NCI-H2227 (cell line): ENCODE results near the gene MLLT10.
"Not testable (repeated sequence)": the region's sequence is repeated elsewhere in the genome, so short reads cannot be mapped to it uniquely, and the experiment has no call there.

Experiments
- DNase-seq: peaks from one replicate; lab custom pipeline; 2025; ENCODE audit not compliant: unreplicated experiment; lab: John Stamatoyannopoulos, UW

MLLT10 gene

DNA sequence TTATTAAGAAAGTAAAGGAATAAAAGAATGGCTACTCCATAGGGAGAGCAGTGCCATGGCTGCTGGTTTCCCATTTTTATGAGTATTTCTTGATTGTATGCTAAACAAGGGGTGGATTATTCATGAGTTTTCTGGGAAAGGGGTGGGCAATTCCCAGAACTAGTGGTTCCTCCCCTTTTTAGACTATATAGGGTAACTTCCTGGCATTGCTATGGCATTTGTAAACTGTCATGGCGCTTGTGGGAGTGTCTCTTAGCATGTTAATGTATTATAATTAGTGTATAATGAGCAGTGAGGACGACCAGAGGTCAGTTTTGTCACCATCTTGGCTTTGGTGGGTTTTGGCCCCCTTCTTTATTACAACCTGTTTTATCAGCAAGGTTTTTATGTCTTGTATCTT, 40.5 kb downstream of the MLLT10 start:
- not testable (repeated sequence) for DNase-seq

DNA sequence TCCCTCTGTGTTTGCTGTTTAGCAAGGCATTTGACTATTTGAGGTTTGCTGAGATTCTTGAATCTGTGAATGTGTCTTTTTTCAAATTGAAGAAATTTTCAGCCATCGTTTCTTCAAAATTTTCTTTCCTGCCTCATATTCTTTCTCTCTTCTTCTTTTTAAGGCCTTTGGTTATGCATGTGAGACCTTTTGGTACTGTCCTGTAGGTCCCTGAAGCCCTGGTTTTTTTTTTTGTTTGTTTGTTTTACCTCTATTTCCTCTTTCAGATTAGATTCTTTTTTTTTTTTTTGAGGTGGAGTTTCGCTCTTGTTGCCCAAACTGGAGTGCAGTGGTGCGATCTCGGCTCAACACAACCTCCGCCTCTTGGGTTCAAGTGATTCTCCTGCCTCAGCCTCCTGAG, 45.3 kb downstream of the MLLT10 start:
- no peak for DNase-seq

DNA sequence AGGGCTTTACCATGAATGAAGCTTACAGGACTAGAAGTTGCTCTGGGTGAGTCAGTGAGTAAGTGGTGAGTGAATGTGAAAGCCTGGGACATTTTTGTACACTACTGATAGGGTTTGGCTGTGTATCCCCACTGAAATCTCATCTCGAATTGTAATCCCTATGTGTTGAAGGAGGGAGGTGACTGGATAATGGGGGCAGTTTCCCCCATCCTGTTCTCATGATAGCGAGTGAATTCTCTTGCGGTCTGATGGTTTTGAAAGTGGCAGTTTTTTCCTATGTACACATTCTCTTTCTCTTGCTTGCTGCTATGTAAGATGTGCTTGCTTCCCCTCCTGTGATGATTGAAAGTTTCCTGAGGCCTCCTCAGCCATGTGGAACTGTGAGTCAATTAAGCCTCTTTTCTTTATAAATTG, 47.4 kb downstream of the MLLT10 start:
- DNase-seq, result not testable (repeated sequence)

DNA sequence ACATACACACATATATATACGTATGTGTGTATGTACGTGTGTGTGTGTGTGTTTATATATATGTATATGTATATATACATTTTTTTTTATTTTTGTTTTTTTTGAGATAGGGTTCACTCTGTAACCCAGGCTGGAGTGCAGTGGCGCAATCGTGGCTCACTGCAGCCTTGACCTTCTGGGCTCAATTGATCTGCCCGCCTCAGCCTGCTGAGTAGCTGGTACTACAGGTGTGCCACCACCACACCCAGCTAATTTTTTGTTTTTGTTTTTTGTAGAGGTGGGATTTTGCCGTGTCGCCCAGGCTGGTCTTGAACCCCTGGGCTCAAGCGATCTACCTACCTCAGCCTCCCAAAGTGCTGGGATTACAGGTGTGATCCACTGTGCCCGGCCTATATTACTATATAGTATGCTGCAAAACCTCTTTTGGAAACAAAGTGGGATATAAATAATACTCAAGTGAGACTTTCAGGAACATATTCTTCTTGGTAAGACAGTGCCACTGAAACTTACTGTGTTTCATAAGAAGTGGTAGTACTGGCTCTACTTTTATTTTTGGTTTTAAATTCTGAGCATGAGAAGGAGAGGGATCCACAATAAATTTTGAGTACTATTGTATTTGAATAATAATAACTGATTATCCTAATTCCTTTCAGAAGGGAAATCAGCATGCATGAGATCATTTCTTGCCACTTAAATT, 51.0 kb downstream of the MLLT10 start:
- DNase-seq, result no peak

DNA sequence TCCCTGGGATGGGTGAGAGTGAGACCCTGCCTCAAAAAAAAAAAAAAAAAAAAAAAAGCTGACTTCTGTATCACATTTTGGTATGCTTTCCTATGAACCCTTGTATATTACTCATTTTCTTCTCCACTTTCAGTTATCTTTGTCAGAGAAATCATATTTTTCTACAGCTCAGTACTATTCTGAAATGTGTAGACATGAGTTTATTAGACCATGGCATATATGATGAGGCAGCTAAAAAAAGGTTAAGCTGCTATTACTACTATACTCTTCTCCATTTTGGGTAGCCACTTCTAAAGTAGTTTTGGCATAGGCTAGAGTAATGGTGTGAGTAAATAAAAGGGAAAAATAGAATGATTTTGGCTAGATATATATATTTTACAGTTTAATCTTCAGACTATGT, 53.4 kb downstream of the MLLT10 start:
- no peak for DNase-seq

DNA sequence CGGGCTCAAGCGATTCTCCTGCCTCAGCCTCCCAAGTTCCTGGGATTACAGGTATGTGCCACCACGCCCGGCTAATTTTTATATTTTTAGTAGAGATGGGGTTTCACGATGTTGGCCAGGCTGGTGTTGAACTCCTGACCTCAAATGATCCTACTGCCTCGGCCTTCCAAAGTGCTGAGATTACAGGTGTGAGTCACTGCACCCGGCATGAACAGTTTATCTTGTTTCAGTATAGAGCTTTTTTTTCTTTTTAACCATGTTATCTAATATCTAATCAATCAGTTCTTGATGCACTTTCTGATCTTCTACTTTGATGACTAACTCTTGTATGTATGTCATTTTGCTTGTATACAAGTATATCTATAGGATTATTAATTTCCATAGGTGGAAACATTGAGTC, 54.1 kb downstream of the MLLT10 start:
- DNase-seq, result not testable (repeated sequence)

DNA sequence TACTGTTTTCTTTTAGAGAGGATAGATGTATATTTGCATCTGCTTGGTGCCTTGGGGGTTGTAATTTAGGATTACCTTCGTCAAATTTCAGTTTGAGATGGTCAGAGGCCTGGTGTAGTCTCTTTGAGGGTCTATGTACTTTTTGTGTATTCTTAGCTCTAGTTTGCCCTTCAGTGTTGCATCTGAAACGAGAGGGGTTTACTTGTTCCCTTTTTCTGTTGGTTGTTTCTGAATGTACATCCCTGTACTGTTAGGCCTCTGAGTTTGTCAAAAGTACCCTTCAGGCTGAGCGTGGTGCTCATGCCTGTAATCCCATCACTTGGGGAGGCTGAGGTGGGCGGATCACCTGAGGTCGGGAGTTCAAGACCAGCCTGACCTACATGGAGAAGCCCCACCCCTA, 60.0 kb downstream of the MLLT10 start:
- DNase-seq, result no peak

DNA sequence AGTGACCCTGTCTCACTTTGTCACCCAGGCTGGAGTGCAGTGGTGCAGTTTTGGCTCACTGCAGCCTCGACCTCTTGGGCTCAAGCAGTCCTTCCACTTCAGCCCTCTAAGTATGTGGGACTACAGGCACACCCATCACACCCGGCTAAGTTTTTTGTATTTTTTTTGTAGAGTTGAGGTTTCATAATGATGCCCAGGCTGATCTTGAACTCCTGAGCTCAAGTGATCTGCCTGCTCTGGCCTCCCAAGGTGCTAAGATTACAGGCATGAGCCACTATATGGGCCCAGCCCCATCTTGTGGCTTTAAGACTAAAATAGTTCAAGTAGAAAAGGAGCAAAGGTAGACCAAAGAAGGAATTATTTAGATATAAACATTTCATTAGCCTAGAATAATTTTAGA, 65.5 kb downstream of the MLLT10 start:
- no peak for DNase-seq

DNA sequence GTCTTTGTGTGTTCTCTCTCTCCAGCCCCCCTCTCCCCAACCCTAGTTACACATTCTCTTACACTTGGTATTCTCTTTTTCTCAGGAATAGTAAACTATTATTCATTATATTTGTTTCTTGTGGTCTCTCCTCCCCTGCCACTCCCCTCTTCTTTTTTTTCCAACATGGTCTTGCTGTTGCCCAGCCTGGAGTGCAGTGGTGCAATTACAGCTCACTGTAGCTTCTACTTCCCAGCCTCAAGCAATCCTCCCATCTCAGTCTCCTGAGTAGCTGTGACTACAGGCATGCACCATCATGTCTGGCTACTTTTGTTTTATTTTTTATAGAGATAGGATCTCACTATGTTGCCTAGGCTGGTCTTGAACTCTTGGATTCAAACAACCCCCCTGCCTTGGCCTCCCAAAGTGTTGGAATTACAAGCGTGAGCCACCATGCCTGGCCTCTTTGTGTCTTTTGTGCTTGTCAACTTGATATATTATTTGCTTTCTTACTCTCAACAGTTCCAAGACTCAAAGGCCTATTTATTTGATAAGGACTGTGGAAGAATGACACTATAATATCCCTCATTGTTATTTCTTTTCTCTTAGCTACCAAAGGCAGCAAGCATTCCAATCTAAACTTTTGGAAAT, 66.9 kb downstream of the MLLT10 start:
- DNase-seq, result no peak

DNA sequence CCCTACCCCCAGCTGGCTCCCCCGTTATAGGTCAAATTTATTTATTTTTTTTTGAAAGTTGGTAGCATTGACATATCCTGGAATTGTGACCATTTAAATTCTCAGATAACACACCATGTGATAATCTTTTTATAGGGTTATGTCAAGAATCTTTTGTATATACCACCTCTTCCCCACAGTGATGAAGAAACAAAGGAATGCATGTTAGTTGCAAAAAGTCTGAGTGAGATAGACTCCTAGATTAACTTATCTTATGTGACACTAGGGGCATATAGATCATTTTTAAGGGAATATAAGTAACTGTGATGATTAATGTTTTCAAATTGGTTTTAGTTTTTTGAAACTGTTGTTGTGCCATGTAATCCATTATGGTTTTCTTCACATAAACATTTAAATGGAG, 68.3 kb downstream of the MLLT10 start:
- DNase-seq, result no peak

DNA sequence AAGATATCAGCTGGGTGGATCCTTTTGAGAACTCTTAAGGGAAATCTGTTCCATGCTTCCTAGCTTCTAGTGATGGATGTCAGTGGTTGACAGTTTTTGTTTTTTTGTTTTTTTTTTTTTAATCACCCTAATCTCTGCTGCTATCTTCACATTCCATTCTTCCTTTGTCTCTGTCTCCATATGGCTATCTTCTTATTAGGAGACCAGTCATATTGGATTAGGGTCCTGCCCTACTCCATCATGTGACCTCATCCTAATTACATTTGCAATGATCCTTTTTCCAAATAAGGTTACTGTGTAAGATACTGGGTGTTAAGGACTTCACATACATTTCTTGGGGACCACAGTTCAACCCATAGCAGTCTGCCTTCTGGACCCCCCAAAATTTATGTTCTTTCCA, 69.7 kb downstream of the MLLT10 start:
- DNase-seq, result no peak

DNA sequence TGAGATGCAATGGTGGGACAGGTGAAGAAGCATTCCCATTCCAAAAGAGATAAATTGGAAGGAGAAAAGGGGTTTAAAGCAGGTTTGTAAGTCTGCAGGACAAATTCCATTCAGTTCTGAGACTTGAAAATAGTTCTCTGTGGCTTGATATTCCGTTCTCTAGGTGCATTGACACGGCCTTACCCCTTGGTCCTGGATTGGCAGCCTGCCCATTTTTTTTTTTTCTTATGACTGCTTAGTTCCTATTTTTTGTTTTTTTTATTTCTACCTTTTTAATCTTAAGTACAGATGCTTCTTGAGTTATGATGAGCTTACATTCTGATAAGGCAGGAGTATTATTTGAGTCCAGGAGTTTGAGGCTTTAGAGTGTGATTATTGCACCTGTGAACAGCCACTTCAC, 70.6 kb downstream of the MLLT10 start:
- no peak for DNase-seq

DNA sequence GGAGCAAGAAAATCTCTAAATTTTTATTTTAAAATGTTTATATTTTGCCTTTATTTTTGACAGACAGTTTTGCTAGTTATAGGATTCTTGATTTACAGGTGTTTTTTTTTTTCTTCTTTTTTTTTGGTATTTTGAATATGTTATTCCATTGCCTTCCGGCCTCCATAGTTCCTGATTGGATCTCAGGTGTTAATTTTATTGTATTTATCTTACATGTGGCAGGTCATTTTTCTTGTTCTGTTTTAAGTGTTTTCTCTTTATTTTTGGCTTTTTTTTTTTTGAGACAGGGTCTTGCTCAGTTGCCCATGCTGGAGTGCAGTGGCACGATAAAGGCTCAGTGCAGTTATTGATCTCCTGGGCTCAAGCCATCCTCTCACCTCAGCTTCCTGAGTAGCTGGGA, 73.9 kb downstream of the MLLT10 start:
- no peak for DNase-seq

DNA sequence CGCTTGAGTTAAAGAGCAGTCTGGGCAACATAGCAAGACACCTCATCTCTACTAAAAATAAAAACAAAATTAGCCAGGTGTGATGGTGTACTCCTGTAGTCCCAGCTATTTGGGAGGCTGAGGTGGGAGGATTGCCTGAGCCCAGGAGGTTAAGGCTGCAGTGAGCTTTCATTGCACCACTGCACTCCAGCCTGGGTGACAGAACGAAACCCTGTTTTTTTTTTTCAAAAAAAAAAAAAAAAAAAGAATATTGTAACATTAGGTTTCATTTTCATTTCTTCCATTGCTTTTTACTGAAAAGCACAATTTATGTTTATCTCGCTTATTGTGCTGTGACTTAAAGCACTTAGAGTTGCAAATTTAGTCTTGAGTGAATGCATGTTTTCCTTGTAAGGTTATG, 80.0 kb downstream of the MLLT10 start:
- DNase-seq, result no peak

DNA sequence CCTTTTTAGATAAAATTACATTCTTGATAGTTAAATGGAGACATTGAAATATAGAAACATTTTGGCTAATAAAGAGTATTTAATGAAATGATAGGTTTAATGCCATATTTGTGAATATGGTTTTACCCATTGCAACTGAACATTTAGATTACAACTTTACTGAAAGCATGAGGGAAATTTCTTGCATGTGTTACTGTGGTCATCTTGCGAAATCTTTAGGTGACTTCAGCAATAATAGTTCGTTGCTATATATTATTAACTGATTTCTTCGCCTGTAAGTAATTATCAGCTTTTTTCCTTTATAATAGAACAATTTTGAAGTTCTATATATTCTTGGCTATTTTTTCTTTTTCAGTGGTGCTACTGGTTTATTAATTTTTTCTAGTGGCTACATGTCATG, 83.2 kb downstream of the MLLT10 start:
- DNase-seq, result no peak

DNA sequence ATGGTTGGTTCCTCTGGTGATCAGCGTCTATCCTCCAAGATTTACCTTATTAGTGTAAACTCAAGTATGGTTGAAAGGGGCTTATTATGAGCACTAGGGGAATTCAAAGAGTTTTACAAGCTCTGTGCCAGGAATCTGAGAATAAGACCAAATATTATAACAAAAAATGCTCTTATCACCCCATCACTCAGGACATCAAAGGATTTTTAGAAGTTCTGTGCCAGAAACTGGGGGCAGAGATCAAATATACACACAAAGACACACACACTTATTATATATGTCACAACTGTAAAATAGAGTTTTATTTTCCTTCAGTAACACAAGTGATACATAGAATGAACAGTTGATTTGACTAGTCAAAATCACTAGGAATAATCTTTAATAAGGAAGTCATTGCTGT, 89.3 kb downstream of the MLLT10 start:
- no peak for DNase-seq

DNA sequence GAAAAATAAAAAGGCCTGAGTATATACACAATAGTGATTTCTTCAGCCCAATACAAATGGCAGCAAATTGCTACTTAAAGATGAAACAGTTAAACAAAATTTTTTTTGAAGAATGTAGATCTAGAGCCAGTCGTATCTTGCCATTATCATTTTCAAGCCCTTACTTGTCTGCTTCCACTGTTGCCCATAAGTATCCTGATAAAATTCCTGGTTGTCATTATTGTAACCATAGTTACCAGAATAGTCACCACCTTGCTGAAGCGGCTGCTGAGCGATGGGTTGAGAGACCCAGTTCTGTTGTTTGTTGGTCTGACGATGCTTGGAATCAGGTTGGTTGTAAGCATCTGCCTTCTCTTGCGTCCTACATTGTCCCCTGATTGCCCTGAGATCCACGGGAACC, 90.4 kb downstream of the MLLT10 start:
- DNase-seq, result not testable (repeated sequence)

DNA sequence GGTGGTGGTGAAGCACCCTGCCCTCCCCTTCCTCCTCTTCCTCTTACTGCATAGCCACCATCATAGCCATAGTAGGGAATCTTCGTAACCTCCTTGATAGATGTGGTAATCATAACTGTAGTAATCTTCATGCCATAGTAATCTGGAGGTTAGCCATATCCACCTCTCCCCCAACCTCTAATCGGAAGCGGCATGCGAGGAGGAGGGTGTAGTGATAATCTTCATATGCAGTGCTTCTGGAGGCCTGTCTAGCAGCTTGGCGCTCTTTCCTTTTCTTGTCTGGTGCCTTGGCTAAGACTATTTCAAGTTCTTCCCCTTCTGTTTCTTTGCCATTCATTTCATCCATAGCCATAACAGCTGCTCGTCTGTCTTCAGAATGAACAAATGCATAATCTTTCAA, 90.9 kb downstream of the MLLT10 start:
- DNase-seq, result no peak

DNA sequence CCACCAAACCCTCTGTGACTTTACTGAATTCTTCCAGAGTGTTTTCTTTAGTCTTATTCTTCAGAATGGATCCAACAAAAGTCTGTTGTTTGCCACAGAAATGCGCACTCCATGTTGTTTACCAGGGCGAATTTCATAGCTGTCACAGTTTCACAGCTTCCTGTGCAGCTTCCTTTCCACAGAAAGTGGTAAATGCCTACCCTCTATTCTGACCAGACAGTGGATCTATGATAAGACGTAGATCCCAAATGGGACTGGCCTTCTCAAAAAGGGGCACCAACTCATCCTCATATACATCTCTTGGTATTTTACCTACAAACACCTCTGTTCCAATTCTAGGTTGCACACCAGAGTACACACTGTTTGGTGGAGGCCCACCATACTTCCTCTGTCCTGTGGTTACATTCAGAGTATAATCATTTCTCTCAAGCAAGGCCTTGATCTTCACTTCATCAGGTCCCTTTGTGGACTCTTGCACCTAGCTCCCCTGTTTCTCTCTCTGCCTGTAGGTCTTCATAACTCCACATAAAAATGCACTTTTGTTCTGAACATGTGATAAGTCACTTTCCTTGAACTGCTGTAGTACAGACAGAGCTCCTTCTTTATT, 91.7 kb downstream of the MLLT10 start:
- no peak for DNase-seq

DNA sequence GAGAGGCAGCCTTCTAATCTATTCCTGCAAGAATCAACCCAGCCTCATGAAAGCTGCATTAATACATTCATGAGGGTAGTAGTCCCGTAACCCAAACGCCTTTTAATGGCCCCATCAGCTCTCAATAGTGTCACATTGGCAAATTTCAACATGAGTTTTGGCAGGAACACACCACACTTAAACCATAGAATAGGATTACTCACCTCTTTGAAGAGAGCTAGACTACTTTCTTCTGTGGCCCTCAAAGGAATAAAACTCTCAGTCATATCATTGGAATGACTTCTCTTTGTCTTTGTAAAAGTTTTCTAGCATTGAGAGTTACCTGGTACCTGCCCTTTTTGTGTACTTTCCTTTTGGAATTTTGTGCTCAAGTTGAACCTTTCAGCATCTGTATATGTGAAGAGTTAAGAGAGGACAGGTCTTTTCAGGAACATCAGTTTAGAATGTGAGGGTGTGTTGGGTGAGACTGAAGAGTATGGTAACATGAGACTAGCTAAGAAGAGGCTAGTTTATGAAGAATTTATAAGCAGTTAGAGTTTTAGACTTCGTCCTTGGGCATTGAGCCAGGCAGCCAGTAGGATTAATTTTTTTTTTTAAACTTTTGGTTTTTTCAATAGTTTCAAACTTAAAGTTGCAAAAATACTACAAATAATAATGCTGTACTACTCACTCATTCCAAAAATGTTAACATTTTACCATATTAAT, 92.6 kb downstream of the MLLT10 start:
- no peak for DNase-seq

DNA sequence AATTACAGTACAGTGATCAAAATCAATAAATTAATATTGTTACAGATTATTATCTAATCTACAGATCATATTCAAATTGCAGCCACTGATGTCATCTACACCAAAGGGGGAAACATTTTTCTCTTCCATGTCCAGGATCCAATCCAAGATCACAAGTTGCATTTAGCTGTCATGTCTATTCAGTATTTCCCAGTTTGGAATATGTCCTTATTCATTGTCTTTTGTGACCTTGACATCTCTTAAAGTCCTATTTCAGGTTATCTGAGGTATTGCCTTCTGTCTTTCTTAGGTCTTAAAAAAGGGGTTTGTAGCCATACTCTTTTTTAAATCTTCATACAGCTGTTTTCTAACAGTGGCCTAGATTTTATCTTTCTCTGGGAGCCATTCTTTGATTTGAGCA, 93.3 kb downstream of the MLLT10 start:
- DNase-seq, result no peak

DNA sequence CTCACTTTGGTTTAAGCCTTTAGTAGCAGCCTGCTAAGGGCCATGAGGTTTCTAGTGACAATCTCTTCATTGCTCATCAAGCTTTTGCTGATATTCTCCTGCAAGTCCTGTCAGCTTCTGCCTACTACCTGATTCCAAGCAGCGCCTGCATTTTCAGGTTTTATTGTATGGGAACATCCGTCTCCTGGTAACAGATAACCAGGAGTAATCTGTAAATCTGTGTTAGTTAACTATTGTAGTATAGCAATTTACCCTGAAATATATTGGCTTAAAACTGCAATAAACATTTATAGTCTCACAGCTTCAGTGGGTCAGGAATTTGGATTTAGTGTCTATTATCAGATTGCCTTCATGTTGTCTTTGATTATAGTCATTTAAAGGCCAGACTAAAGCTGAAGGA, 94.0 kb downstream of the MLLT10 start:
- DNase-seq, result no peak
